Non-pigmented ciliary epithelial cell (primary cell): ENCODE results near the gene EVX2.

Source experiments
- DNase-seq: peaks from one replicate; pipeline ENCODE4 v3.0.0-alpha.2; 2010; ENCODE audit warnings: low read depth

The EVX2 gene

DNA sequence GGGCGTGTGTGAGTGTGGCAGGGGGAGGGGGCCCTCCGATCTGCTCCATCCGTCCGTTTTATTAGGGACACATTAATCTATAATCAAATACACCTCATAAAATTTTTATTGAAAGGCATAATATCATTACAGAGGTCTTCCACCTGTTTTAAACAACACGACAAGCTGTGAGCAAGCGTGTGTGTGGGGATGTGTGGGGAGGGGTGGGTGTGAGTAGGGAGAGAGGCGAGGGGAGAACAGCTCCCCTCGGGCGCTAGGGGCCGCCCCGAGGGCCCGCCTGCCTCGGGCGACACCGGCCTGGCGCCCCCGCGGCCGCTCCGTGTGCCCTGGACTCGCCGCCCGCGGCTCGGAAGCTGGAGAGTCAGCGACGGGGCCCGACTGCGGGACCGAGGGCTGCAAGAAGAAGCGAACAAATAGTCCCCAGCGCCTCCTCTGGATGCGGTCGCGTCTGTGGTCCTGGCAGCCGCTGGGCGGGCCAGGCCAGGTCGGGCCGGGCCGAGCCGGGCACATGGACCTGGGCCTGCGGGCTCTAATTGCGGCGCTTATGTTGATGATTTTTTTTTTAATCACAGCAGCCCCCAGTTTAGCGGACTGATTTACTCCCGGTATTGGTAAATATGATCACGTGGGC is 38.4 kb upstream of the EVX2 start:
- DNase-seq: no peak

DNA sequence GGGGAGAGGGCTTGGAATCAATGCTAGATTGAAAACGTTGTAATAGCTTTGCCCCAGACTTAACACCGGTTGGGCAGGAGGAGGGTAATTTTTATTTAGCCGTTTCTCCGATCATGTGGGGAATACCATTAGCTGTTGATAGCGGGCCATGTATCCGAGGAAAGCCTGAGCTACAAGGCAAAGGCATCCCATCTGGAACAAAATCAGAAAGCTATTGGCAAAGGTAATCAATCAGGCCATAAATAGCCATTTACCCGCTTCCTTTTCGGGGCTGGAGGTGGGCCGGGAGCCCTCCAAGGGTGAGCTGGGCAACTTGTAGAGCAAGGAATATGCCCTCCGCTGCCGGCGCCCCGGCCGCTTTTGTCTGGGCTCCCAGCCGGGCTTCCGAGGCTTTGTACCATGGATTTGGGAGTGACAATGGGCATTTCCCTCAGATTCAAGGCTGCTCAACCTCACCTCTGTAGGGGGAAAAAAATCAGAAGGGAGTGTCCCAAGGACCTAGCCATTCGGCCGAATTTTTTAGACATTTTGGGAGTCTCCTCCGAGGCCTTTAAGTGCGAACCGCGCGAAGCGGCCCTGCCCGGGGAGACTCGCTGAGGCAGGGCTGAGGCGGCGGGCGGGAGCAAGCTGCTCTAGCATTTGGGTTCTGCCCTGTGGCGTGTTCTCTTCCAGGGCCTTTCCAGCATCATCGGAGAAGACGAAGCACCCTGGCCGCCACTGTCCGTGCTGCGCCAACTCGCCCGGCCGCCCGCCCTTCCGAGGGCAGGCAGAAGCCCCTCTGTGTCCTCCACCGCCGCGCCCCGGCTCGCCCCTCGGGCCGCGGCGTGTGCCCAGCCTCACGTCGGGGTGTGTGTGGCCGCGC is 37.7 kb upstream of the EVX2 start:
- DNase-seq: no peak

DNA sequence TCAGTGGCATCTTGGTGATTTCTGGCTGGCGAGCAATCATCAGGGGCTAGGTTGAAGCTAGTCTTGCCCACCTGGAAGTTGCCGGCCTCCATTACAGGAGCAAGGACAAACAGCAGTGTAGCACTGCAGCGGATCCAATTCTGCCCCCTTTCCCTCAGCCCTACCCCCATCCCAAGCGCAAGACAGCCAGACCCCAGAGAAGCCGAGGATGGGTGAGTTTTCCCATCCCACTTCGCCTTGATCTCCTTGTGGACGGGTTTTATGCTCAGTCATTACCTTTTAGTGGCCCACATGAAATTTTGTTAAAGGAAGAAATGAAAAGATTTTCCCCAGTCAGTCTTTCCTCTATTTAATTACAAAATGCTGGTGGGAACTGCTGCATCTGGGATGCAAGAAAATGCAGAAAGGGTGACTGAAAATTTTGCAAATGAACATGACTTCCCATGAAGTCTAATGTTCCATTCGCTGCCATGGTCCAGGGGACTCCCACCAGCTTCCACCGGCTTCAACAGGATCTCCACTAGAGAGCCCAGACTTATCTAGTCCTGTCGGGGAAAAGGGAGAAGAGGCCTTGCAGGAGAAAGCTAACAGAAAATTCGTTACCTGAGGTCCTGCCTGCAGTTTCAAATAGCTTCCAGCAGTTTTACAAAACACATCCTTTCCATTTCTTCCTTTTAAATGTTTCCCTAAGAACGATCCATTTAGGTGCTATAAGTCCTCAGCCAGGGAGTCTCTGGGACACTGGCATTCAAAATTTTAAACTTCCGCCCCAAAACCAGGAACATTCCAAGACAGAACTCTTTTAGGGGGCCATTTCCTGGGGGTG is 36.8 kb upstream of the EVX2 start:
- no peak for DNase-seq

DNA sequence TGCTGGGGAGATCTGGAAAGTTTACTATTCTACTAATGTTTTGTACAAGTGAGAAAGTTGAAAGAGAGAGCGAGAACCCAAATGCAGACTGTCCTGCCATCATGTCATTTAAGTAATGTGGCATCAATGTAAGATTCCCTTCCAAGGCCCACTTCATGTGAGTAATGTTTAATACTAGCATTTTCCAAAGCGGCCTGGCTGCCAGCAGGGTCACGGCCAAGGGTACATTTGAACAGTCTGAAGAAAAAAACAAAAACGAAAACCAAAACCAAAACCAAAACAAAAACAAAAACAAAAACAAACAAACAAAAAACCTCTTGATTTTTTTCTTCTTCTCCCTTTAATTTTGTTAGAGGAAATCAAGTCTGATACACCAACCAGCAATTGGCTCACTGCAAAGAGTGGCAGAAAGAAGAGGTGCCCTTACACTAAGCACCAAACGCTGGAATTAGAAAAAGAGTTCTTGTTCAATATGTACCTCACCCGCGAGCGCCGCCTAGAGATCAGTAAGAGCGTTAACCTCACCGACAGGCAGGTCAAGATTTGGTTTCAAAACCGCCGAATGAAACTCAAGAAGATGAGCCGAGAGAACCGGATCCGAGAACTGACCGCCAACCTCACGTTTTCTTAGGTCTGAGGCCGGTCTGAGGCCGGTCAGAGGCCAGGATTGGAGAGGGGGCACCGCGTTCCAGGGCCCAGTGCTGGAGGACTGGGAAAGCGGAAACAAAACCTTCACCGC is 35.0 kb upstream of the EVX2 start:
- DNase-seq: no peak

DNA sequence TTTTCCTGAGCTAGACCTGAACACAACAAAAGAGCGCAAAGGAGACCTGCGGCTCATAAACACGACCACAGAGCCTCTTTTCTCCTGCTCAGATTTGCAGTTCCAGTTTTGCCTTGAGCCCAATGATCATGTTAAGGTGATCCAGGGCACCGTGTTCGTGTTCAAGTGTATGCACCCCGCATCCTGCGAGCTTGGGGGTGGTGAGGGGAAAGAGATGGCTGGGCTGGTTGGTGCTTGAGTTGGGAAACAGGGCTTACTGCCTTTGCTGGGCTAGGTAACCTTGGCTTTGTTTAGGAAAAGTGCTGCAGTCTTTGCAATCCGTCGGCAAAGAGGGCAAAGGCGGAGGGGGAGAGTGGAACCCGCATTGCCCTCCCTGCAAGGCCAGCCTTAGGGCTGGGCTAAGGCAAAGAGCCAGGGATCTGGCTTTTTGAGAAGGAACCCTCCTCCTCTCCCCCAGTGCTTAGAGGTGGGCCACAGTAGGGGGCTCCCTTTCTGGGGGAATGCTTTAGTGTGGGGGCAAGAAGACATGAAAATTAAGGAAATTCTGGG is 34.1 kb upstream of the EVX2 start:
- DNase-seq: no peak

DNA sequence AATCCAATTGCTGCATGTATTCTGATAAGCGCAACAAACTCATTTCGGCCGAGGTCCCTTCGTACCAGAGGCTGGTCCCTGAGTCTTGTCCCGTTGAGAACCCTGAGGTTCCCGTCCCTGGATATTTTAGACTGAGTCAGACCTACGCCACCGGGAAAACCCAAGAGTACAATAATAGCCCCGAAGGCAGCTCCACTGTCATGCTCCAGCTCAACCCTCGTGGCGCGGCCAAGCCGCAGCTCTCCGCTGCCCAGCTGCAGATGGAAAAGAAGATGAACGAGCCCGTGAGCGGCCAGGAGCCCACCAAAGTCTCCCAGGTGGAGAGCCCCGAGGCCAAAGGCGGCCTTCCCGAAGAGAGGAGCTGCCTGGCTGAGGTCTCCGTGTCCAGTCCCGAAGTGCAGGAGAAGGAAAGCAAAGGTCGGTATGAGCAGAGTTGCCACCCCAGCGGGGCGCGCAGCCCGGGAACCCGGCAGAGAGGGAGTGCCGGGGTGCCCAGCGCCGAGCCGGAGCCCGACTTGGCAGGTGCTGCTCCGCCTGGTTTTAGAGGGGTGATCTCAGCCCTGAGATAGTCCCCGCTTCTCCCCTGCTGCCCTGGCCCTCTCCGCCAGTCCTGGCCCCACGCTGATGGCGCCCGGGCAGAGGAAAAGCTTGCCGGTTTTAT is 33.5 kb upstream of the EVX2 start:
- no peak for DNase-seq

DNA sequence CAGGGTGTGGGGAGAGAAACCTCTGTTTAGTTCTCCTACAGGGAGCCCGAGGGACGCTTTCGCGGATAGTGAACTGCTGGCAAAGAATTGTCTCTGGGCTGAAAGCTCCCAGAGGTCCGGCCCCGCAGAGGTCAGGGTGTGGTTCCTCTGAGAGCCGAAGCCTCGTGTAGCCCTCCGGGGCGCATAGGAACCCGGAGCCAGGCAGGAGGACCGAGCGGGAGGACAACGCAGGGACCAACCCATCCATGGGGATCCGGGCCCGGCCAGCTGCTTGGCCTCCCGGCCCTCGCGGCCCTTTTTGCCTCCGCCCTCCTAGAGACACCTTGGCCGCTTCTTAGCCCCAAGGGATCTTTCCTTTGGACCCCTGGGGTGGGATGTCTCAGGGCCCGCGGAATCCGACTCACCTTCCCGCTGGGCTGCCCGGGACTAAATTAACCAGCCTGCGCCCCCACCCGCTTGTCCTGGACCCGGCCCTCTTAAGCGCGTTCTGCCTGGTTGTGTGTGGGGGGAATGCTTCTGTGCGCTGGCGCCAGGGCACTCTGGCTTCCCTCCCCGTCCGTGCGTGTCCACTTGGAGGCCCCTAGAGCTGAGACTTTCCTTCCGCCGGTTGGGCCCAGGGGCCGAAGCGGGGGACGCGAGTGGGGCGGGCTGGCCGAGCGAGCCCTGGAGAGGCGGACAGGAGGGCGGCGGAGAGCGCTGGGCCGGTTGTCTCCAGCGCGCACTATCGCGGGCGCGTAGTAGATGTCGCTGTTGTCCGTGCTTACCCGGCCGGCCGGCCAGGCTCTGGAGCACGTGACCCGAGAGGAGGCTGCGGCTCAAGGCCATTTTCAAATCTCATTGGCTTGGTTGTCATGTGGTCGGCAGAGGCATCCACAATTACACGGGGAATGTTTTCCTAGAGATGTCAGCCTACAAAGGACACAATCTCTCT is 32.4 kb upstream of the EVX2 start, which contains the start of gene HOXD10:
Gene HOXD10, plus strand, starts transcription at position 896 of the 931 bp plus-strand sequence. CDS start 56 bp downstream, outside the sequence.
- no peak for DNase-seq

DNA sequence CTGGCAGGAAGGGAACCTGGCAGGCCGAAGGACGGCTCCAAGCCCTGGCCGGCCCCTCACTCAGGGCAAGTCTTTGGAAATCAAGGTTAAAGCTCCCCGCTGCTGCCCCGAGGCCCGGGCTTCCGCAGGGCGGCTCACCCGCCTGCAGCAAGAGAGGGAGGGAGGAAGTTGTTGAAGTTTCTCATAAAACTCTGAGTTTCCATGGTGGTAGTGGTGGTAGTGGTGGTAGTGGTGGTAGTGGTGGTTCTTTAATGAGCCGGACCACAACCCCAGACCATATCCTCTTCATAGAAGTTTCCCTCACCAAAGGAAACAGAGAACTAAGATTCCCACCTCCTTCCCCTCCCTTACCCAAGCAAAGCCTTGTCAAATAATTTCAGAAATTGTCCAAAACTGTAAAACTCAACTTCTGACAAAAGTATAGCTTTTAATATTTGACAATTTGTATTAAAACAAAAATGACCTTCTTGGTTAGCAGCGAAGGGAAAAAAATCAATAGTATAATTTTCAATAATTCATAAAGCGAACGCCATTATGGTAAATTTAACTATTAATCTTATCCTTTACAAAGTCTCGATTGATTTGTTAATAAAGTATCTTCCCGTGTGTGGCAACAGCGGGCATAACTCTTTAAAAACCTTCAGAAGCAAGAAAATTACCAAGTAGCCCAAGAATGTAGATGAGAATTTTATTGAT is 31.3 kb upstream of the EVX2 start:
- no peak for DNase-seq

DNA sequence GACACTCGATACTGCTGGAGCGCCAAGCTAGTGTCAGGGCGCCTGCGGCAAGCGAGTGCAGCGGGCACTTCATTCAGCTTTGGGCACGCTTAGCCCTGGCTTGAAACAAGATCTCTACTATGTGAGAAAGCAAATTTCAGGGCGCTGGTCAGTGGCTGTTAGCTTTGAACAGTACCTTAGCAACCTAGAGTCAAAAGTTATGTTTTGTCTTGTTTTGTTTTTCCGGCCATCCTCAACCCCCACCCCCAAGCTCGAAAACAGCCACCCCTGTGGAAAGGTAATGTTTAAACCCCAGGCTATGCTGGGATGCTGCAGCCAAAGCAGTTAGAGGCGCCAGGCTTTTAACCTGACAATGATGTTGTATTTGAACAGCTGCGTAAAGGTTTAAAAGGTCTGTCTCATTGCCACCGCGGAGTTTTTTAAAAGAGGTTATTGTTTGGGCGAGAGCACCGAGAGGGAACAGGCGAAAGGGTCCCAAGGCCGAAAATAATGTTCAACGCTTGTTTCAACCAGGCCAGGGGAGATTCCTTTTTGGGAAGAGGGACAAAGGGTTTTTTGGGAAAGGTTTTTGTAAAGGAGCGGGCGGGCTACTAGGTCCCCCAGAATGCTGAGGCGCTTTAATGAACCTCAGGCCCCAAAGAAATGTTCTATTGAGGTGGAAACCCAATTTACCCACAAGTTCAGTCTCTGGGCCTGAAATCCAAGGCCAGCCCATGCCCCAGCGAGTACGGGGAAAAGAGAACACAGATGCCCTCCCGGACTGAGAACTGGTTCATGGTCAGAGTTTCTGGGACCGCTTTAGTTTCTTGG is 30.6 kb upstream of the EVX2 start:
- no peak for DNase-seq

DNA sequence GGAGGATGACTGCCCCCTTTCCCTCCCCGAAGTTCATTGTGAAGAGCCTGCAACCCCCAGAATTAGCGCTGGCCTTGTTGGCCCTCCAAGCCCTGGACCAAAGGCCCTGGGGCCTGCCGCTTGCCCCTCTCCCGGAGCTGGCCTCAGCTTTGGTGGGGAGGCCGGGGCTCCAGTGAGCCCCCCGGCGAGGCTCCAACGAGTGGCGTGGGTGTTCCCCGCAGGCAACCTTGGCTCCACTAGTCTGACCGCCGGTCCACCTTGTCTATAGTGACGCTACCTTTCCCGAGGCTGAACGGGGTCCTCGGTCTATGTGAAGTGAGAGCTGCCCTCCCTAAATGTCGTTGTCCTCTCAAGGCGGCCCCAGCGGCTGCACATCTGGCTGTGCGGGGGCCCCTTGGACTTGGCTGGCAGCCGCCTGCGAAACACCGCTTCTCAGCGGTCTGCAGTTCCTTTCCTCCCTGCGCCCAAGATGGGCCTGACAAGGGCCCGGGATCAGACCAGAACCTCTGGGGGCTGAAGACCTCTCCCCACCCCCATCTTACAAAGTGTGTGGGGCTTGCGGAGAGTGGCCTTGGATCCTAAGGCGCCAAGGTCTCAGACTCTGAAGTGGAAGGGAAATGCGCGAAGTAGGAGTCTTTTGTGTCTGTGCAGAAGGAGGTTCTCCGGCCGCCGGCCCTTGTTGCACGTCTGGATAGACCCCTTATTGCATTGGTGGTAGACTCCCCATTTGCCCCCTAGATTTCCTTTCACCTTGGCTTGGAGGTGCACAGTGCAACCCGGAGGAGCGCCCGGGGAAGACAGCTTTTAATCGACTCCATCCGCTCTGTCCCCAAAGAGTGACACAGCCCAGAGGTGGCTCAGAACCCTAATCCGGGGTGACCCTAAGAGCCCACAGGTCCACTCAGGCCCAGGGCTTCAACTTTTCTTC is 28.9 kb upstream of the EVX2 start:
- no peak for DNase-seq

DNA sequence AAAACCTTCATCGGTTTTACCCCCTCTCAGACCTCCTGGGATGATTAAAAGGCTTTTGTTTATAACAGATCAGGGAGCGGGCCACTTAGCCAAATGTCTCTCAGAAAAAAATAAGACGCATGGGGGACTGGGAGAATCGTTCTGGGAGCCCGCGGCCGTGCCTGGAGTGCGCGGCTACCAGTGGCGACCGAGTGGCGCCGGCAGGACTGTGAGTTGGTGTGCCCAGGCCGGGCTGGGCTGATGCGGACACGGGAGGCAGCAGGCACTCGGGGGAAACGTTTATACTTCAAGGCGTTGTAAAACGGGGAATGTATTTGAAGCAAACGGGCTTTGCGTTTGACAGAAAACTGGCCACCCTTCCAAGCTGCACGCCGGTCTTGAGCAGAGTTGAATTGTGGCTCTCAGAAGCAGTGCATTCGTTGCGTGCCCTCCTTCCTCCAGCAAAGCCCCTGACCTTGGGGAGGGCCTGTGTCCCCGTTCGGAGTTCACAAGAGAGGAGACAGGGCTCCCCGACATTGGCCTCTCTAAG is 28.1 kb upstream of the EVX2 start:
- DNase-seq: no peak

DNA sequence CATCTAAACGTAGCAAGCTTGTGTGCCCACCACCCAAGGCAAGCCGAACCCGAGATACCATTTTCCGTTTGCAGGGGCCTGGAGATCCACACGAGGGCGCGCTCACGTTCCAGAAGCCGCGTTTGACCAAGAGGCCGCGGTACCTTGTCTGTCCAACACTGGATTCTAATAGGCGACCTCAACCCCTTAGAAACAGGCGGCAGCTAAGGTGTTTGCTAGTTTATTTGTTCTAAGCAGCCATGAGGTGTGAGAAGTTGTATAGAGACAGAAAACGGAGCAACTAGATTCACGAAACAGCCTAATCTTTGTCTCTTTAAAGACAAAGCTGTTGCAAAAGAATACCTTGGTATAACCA is 27.5 kb upstream of the EVX2 start:
- no peak for DNase-seq

DNA sequence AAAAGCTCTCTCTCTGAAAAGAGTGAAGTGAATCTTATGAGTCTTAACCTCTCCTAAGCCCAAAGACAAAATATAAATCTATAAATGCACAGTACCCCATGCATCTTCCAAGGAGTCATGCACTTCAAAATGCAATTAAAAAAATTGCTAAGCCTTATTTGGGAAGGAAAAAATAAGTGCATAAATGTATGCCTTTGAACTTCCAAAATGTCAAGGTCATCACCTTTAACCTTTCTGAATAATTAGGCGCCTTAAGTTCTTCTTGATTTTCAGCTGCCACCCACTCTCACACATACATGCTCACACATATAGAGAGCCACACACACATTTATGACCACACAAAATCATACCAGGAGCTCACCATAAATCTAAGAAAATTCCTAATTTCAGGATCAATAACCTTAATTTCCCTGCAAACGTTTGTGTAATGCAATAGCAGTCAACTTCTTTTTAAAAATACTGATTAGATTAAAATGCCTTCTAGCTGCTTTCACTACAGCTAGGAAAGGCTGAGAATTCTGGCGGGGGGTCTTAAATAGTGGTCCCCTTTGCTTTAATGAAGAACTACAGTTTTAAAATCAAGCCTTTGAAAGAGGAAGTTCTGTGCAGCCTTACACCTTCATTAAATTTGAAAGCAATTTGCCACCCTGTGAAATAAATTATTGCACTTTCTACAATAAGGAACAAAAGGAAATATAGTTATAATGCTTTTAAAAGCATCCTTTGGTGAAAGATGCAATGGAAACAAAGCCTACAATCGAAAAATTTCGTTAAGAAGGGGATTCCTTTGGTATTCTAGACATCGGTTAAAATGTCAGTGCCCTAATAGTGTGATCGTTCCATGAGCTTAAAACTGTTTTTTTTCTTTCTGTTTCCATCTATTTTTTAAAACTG is 26.9 kb upstream of the EVX2 start:
- no peak for DNase-seq

DNA sequence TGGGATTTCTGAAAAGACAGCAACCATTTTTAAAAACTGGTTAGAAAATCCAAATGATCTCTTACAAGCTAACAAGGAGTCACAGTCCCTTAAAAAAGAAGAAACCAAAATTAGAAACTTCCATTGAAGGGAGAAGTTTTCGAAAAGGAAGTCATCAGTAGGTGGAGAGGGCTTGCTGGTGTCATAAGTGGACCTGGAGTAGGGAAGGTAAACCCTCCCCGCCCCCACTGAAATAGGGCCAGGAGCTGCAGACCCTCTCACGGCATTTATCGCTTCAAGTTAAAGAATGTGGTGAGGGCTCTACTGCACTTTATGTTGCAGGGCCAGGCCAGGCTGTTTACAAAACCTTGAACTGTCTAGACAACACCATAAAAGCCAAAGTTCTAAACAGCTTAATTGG is 26.2 kb upstream of the EVX2 start:
- no peak for DNase-seq

DNA sequence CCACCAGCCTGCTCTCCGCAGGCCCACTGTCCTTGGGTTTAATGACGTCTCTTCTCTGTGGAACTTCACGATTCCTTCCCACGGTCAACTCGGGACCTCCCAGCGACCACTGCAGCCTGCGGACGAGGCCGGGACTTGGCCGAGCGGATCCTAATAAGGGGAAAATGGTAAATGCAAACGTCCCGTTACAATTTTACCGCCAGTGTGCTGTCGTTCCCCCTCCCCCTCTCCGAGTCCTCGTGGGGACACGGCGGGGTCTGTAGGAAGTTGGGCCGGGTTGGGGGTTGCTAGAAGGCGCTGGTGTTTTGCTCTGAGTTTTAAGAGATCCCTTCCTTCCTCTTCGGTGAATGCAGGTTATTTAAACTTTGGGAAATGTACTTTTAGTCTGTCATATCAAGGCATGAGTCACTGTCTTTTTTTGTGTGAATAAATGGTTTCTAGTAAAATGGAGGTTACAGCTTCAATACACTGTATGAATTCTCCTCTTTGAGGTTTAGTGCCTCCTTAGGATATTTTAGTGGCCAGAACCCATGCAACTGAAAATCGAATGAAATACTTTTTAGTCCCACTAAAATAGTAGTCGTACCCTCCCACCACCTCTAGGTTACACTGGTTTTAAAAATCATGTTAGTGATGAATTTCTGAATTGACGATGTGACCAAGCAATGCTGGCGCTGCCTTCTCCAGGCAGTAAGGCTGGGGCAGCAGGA is 25.6 kb upstream of the EVX2 start:
- DNase-seq: no peak
